ENCODE measurements around the gene ADAMTSL3.
"Not testable (repeated sequence)": the region's sequence is repeated elsewhere in the genome, so short reads cannot be mapped to it uniquely, and the experiment has no call there.

The ADAMTSL3 gene

GRCh38 chr15:83657549-83657948 is 3.6 kb downstream of the ADAMTSL3 start:
- DNase-seq, result no peak

- DNase-seq, result no peak
These were observed 4.8 kb downstream of the ADAMTSL3 start for GRCh38 chr15:83658430-83659416.

GRCh38 chr15:83659417-83659812 is 5.5 kb downstream of the ADAMTSL3 start:
- no peak for DNase-seq

GRCh38 chr15:83665480-83665879 is 11.6 kb downstream of the ADAMTSL3 start:
- no peak for DNase-seq

- DNase-seq, result no peak
These were observed 16.8 kb downstream of the ADAMTSL3 start for GRCh38 chr15:83670672-83671229.

- DNase-seq, result no peak
These were observed 17.7 kb downstream of the ADAMTSL3 start for GRCh38 chr15:83671603-83672002.

GRCh38 chr15:83673385-83673784 is 19.5 kb downstream of the ADAMTSL3 start:
- no peak for DNase-seq

GRCh38 chr15:83682476-83683088 is 28.7 kb downstream of the ADAMTSL3 start:
- no peak for DNase-seq

- no peak for DNase-seq
These were observed 32.0 kb downstream of the ADAMTSL3 start for GRCh38 chr15:83685916-83686332.

GRCh38 chr15:83688201-83688600 is 34.3 kb downstream of the ADAMTSL3 start:
- no peak for DNase-seq

GRCh38 chr15:83690676-83691075 is 36.8 kb downstream of the ADAMTSL3 start:
- no peak for DNase-seq

- DNase-seq, result no peak
These were observed 39.0 kb downstream of the ADAMTSL3 start for GRCh38 chr15:83692746-83693581.

- DNase-seq, result no peak
These were observed 40.1 kb downstream of the ADAMTSL3 start for GRCh38 chr15:83694015-83694414.

- no peak for DNase-seq
These were observed 40.6 kb downstream of the ADAMTSL3 start for GRCh38 chr15:83694536-83694935.

GRCh38 chr15:83695246-83695645 is 41.3 kb downstream of the ADAMTSL3 start:
- DNase-seq, result no peak

GRCh38 chr15:83695901-83696425 is 42.0 kb downstream of the ADAMTSL3 start:
- no peak for DNase-seq

GRCh38 chr15:83697716-83698115 is 43.8 kb downstream of the ADAMTSL3 start:
- no peak for DNase-seq

GRCh38 chr15:83698294-83698693 is 44.4 kb downstream of the ADAMTSL3 start:
- no peak for DNase-seq

GRCh38 chr15:83699028-83699427 is 45.1 kb downstream of the ADAMTSL3 start:
- DNase-seq, result no peak

GRCh38 chr15:83700082-83700481 is 46.2 kb downstream of the ADAMTSL3 start:
- no peak for DNase-seq

GRCh38 chr15:83702314-83702713 is 48.4 kb downstream of the ADAMTSL3 start:
- not testable (repeated sequence) for DNase-seq

- no peak for DNase-seq
These were observed 54.4 kb downstream of the ADAMTSL3 start for GRCh38 chr15:83708328-83708727.

GRCh38 chr15:83709241-83709640 is 55.3 kb downstream of the ADAMTSL3 start:
- no peak for DNase-seq
